Activated CD8-positive, alpha-beta memory T cell treated with anti-CD3 and anti-CD28 coated beads for 1 hour (primary cell): ENCODE data around the gene TEX30.

Experiments used
- DNase-seq, 2 donors: peaks; one replicate each; pipeline ENCODE4 v3.0.0-alpha.2; 2020; ENCODE audit warnings: low read depth in 1 of 2; ENCODE audit errors: extremely low read depth in 1 of 2

TEX30 gene

GRCh38 chr13:102718746-102719145 lies 54.8 kb downstream of the TEX30 start:
- DNase-seq = no peak
